ENCODE measurements around the gene STK24. TPM values are rescaled to one million over a fixed set of nuclear protein-coding genes. Genes with fewer than 3 reads are reported as not detected.

The STK24 gene
- total RNA-seq, 2 donors from 2014 or later: 73.0 to 90.1 TPM

GRCh38 chr13:98462241-98462882, 114.5 kb downstream of the STK24 start:
- peak overlapping the region in 1 of 2 donors; percentile 25 for H3K27ac Mint-ChIP-seq
- H3K27me3 Mint-ChIP-seq: no peaks in the 10 kb centered on the region
- peaks cover 0 to 21% of the 10 kb centered on the region in 2 donors for H3K4me1 Mint-ChIP-seq (ENCODE audit: low read depth in 2 of 2)
- H3K36me3 Mint-ChIP-seq: peaks cover 12% of the 10 kb centered on the region
- ATAC-seq: peak; percentile 4 to 56
- no peaks in the 10 kb centered on the region for H3K9me3 Mint-ChIP-seq
- no peak for DNase-seq (ENCODE audit: low spot score)
- no peak overlapping the region for H3K4me3 Mint-ChIP-seq

- H3K27ac Mint-ChIP-seq: no peak overlapping the region
- H3K4me1 Mint-ChIP-seq (ENCODE audit: low read depth in 2 of 2): peaks cover 0 to 19% of the 10 kb centered on the region in 2 donors
- no peak overlapping the region for H3K4me3 Mint-ChIP-seq
- no peaks in the 10 kb centered on the region for H3K27me3 Mint-ChIP-seq
- DNase-seq (ENCODE audit: low spot score) (peak; percentile 59), ATAC-seq (peak in 1 of 2 donors; percentile 7)
- no peaks in the 10 kb centered on the region for H3K9me3 Mint-ChIP-seq
- H3K36me3 Mint-ChIP-seq: peaks cover 12% of the 10 kb centered on the region
Observed at GRCh38 chr13:98461486-98462240, 115.2 kb downstream of the STK24 start.

GRCh38 chr13:98460516-98460915, 116.4 kb downstream of the STK24 start:
- peaks cover 12% of the 10 kb centered on the region for H3K36me3 Mint-ChIP-seq
- DNase-seq (ENCODE audit: low spot score): peak; percentile 41
- H3K4me3 Mint-ChIP-seq: no peak overlapping the region
- H3K4me1 Mint-ChIP-seq (ENCODE audit: low read depth in 2 of 2): peaks cover 0 to 19% of the 10 kb centered on the region in 2 donors
- H3K9me3 Mint-ChIP-seq: no peaks in the 10 kb centered on the region
- no peak overlapping the region for H3K27ac Mint-ChIP-seq
- no peaks in the 10 kb centered on the region for H3K27me3 Mint-ChIP-seq
- no peak for ATAC-seq

GRCh38 chr13:98459721-98460370, 117.1 kb downstream of the STK24 start:
- ATAC-seq (no peak), DNase-seq (ENCODE audit: low spot score) (no peak)
- no peak overlapping the region for H3K4me3 Mint-ChIP-seq
- no peaks in the 10 kb centered on the region for H3K27me3 Mint-ChIP-seq
- H3K27ac Mint-ChIP-seq: peak overlapping the region in 1 of 2 donors; percentile 59
- H3K4me1 Mint-ChIP-seq (ENCODE audit: low read depth in 2 of 2): peaks cover 0 to 17% of the 10 kb centered on the region in 2 donors
- no peaks in the 10 kb centered on the region for H3K9me3 Mint-ChIP-seq
- H3K36me3 Mint-ChIP-seq: peaks cover 12% of the 10 kb centered on the region

GRCh38 chr13:98459171-98459681, 117.7 kb downstream of the STK24 start:
- ATAC-seq: no peak

GRCh38 chr13:98458431-98458830, 118.5 kb downstream of the STK24 start:
- DNase-seq (ENCODE audit: low spot score) (no peak), ATAC-seq (no peak)
- Mint-ChIP-seq H3K36me3 (peaks cover 9% of the 10 kb centered on the region), H3K4me1 (ENCODE audit: low read depth in 2 of 2) (peaks cover 4 to 20% of the 10 kb centered on the region in 2 donors), H3K9me3 (no peaks in the 10 kb centered on the region), H3K27ac (no peak overlapping the region), H3K4me3 (no peak overlapping the region), H3K27me3 (no peaks in the 10 kb centered on the region)

More at GRCh38 chr13:98459171-98459681, 117.7 kb downstream of the STK24 start:
- Mint-ChIP-seq H3K27me3 (no peaks in the 10 kb centered on the region), H3K4me1 (ENCODE audit: low read depth in 2 of 2) (peaks cover 4 to 21% of the 10 kb centered on the region in 2 donors), H3K9me3 (no peaks in the 10 kb centered on the region), H3K36me3 (peaks cover 12% of the 10 kb centered on the region), H3K4me3 (no peak overlapping the region), H3K27ac (peak overlapping the region in 1 of 2 donors; percentile 59)
- no peak for DNase-seq (ENCODE audit: low spot score)

GRCh38 chr13:98457053-98457452, 119.9 kb downstream of the STK24 start:
- DNase-seq (ENCODE audit: low spot score) (no peak), ATAC-seq (peak in 1 of 2 donors; percentile 28)
- no peaks in the 10 kb centered on the region for H3K9me3 Mint-ChIP-seq
- H3K27me3 Mint-ChIP-seq: no peaks in the 10 kb centered on the region
- peaks cover 4 to 6% of the 10 kb centered on the region in 2 donors for H3K4me1 Mint-ChIP-seq (ENCODE audit: low read depth in 2 of 2)
- no peak overlapping the region for H3K4me3 Mint-ChIP-seq
- peaks cover 13% of the 10 kb centered on the region for H3K36me3 Mint-ChIP-seq
- no peak overlapping the region for H3K27ac Mint-ChIP-seq

- Mint-ChIP-seq H3K9me3 (no peaks in the 10 kb centered on the region), H3K27me3 (no peaks in the 10 kb centered on the region), H3K36me3 (peaks cover 16% of the 10 kb centered on the region), H3K4me1 (ENCODE audit: low read depth in 2 of 2) (peaks cover 6 to 9% of the 10 kb centered on the region in 2 donors), H3K27ac (no peak overlapping the region), H3K4me3 (no peak overlapping the region)
- peak in 1 of 2 donors; percentile 28 for ATAC-seq
- no peak for DNase-seq (ENCODE audit: low spot score)
Observed at GRCh38 chr13:98456413-98456845, 120.5 kb downstream of the STK24 start.

GRCh38 chr13:98454389-98454881, 122.5 kb downstream of the STK24 start:
- H3K36me3 Mint-ChIP-seq: peaks cover 11% of the 10 kb centered on the region
- H3K9me3 Mint-ChIP-seq: no peaks in the 10 kb centered on the region
- H3K27me3 Mint-ChIP-seq: no peaks in the 10 kb centered on the region
- no peak for DNase-seq (ENCODE audit: low spot score)
- H3K4me1 Mint-ChIP-seq (ENCODE audit: low read depth in 2 of 2): peaks cover 4 to 15% of the 10 kb centered on the region in 2 donors
- H3K4me3 Mint-ChIP-seq: no peak overlapping the region
- H3K27ac Mint-ChIP-seq: peak overlapping the region in 1 of 2 donors; percentile 33
- ATAC-seq: no peak

GRCh38 chr13:98452851-98453843, 123.8 kb downstream of the STK24 start:
- Mint-ChIP-seq H3K27me3 (no peaks in the 10 kb centered on the region), H3K36me3 (peaks cover 11% of the 10 kb centered on the region), H3K9me3 (no peaks in the 10 kb centered on the region), H3K4me3 (no peak overlapping the region), H3K4me1 (ENCODE audit: low read depth in 2 of 2) (peaks cover 4 to 15% of the 10 kb centered on the region in 2 donors), H3K27ac (no peak overlapping the region)
- ATAC-seq: no peak
- DNase-seq (ENCODE audit: low spot score): no peak

- no peak for ATAC-seq
Observed at GRCh38 chr13:98451676-98452470, 125.0 kb downstream of the STK24 start.

GRCh38 chr13:98450539-98451111, 126.3 kb downstream of the STK24 start:
- no peaks in the 10 kb centered on the region for H3K9me3 Mint-ChIP-seq
- ATAC-seq: peak in 1 of 2 donors; percentile 62
- peak overlapping the region in 1 of 2 donors; percentile 4 for H3K27ac Mint-ChIP-seq
- no peak overlapping the region for H3K4me3 Mint-ChIP-seq
- peaks cover 11% of the 10 kb centered on the region for H3K36me3 Mint-ChIP-seq
- H3K27me3 Mint-ChIP-seq: no peaks in the 10 kb centered on the region
- no peak for DNase-seq (ENCODE audit: low spot score)
- H3K4me1 Mint-ChIP-seq (ENCODE audit: low read depth in 2 of 2): peaks cover 7 to 16% of the 10 kb centered on the region in 2 donors

More at GRCh38 chr13:98451676-98452470, 125.0 kb downstream of the STK24 start:
- Mint-ChIP-seq H3K4me3 (no peak overlapping the region), H3K4me1 (ENCODE audit: low read depth in 2 of 2) (peaks cover 4 to 15% of the 10 kb centered on the region in 2 donors), H3K27me3 (no peaks in the 10 kb centered on the region), H3K36me3 (peaks cover 11% of the 10 kb centered on the region), H3K9me3 (no peaks in the 10 kb centered on the region), H3K27ac (peak overlapping the region in 1 of 2 donors; percentile 4)
- no peak for DNase-seq (ENCODE audit: low spot score)

Measured in natural killer cell treated with Interleukin-12 subunit alpha and Interleukin-12 subunit beta and Interleukin-15 and Interleukin-18, amount 100 ng/mL, for 72 hours (primary cell).